Endometrial microvascular endothelial cells (primary cell): ENCODE results near the gene KRT73. TPM values are rescaled to one million over a fixed set of nuclear protein-coding genes. Genes with fewer than 3 reads are reported as not detected.

Experiments used
- in situ Hi-C: cut with HindIII; loops from 2 replicates; pipeline ENCODE4 v1.10.0; 2017; ENCODE audit warnings: low sequenced_read_pairs, low pct_unique_long_range_greater_than_20kb; ENCODE audit errors: inconsistent ontology term
- total RNA-seq: library from RNA; depleted of rRNA; stranded (reverse); fragments of >200 nt; gene quantifications from one replicate; pipeline ENCODE4 v1.2.3, GENCODE V29; 2015; ENCODE audit errors: inconsistent ontology term

KRT73 gene
- total RNA-seq, 1 donor from 2014 or later = not detected

- in situ Hi-C loops = no loop called here
Measured at GRCh38 chr12:52581481-52581880, 36.9 kb downstream of the KRT73 start.

GRCh38 chr12:52581066-52581465 is 37.3 kb downstream of the KRT73 start:
- in situ Hi-C loops = no loop called here

GRCh38 chr12:52580496-52580895 is 37.9 kb downstream of the KRT73 start:
- in situ Hi-C loops = no loop called here

- in situ Hi-C loops = no loop called here
Measured at GRCh38 chr12:52579468-52580465, 38.6 kb downstream of the KRT73 start.

- in situ Hi-C loops = no loop called here
Measured at GRCh38 chr12:52578469-52578868, 39.9 kb downstream of the KRT73 start.

- in situ Hi-C loops = no loop called here
Measured at GRCh38 chr12:52577316-52577715, 41.0 kb downstream of the KRT73 start.

GRCh38 chr12:52575948-52576347 is 42.4 kb downstream of the KRT73 start:
- in situ Hi-C loops = no loop called here

GRCh38 chr12:52575256-52575655 is 43.1 kb downstream of the KRT73 start:
- in situ Hi-C loops = no loop called here

GRCh38 chr12:52573743-52574142 is 44.6 kb downstream of the KRT73 start, which contains the start of gene KRT74:
TSS of gene KRT74 (minus strand) at chr12:52573843. CDS start at chr12:52573777, 66 bp downstream.
- in situ Hi-C loops = no loop called here

- in situ Hi-C loops = no loop called here
Measured at GRCh38 chr12:52573306-52573705, 45.1 kb downstream of the KRT73 start.

GRCh38 chr12:52570511-52570910 is 47.8 kb downstream of the KRT73 start:
- in situ Hi-C loops = no loop called here

- in situ Hi-C loops = no loop called here
Measured at GRCh38 chr12:52568111-52568510, 50.2 kb downstream of the KRT73 start.

GRCh38 chr12:52566847-52567291 is 51.5 kb downstream of the KRT73 start:
- in situ Hi-C loops = no loop called here

- in situ Hi-C loops = no loop called here
Measured at GRCh38 chr12:52564582-52564981, 53.8 kb downstream of the KRT73 start.

GRCh38 chr12:52561880-52562449 is 56.4 kb downstream of the KRT73 start:
- in situ Hi-C loops = no loop called here

GRCh38 chr12:52559979-52560378 is 58.4 kb downstream of the KRT73 start:
- in situ Hi-C loops = no loop called here

- in situ Hi-C loops = no loop called here
Measured at GRCh38 chr12:52558781-52559445, 59.4 kb downstream of the KRT73 start.
